Measurements from ENCODE around the gene TBX1. TPM values are rescaled to one million over a fixed set of nuclear protein-coding genes. Genes with fewer than 3 reads are reported as not detected.

Gene TBX1
- total and polyA plus RNA-seq, 2 of the 8 experiments (the other 6 are each of a cell fraction or from before 2014, with no cell fraction given): 0.28 TPM; not detected in 1

GRCh38 chr22:19762568-19763457 is 2.2 kb downstream of the TBX1 start:
- Histone ChIP-seq H2BK120ac (replicated peaks; ENCODE audit: low read depth, low read length) (no peak overlapping the region), H3K4me3 (ENCODE audit: extremely low read depth in 1 of 4, insufficient read depth in 2 of 4, low read depth in 3 of 4, low read length in 4 of 4) (peak overlapping the region in 1 of 4 experiments; percentile 34; a peak in 3 of 8 replicates), H4K91ac (replicated peaks; ENCODE audit: insufficient read length, low read length) (peak overlapping the region; percentile 7), H3K9me3 (ENCODE audit: insufficient read depth in 2 of 2, low read depth in 1 of 2, low read length in 1 of 2) (no peaks in the 10 kb centered on the region), H3K18ac (ENCODE audit: extremely low read depth, low read length) (peak overlapping the region; percentile 87; the same call in 1 of the 2 replicates), H4K8ac (ENCODE audit: extremely low read depth, insufficient read depth, low read length) (peak overlapping the region; percentile 74), H3K27me3 (replicated peaks in 1 of 4; ENCODE audit: control insufficient read depth in 3 of 4, extremely low read depth in 1 of 4, insufficient read depth in 3 of 4, low read length in 3 of 4) (peaks cover 92 to 97% (median 95%) of the 10 kb centered on the region in 4 experiments), H4K5ac (ENCODE audit: insufficient read length, low read depth, low read length) (no peak overlapping the region), H3K4me1 (replicated peaks in 1 of 4; ENCODE audit: control insufficient read depth in 3 of 4, insufficient read depth in 4 of 4, low read length in 3 of 4) (peaks cover 0 to 56% (median 37%) of the 10 kb centered on the region in 4 experiments; a peak in 6 of 7 replicates), H4K20me1 (replicated peaks in 1 of 2; ENCODE audit: control insufficient read depth in 1 of 2, insufficient read depth in 2 of 2, low read length in 2 of 2) (peaks cover 19 to 40% of the 10 kb centered on the region in 2 experiments), H2BK5ac (ENCODE audit: low read depth, low read length) (peak overlapping the region; percentile 66; the same call in 1 of the 2 replicates), H2BK12ac (ENCODE audit: low read depth, low read length) (peak overlapping the region; percentile 94), H3K9ac (replicated peaks in 1 of 4; ENCODE audit: extremely low read depth in 1 of 4, low read depth in 3 of 4, low read length in 3 of 4) (no peak overlapping the region), H3K36me3 (ENCODE audit: control insufficient read depth in 2 of 4, insufficient read depth in 4 of 4, low read length in 3 of 4) (peaks cover 0 to 23% (median 0%) of the 10 kb centered on the region in 4 experiments; a peak in 1 of 8 replicates), H3K79me2 (ENCODE audit: control insufficient read depth in 1 of 2, insufficient read depth in 2 of 2, low read length in 2 of 2) (no peaks in the 10 kb centered on the region), H2BK20ac (ENCODE audit: low read length) (peak overlapping the region; percentile 93; the same call in 1 of the 2 replicates), H2AFZ (ENCODE audit: low read length) (no peak overlapping the region), H3K79me1 (ENCODE audit: low read depth, low read length) (no peaks in the 10 kb centered on the region), H2BK15ac (ENCODE audit: low read length) (peak overlapping the region; percentile 99; the same call in 1 of the 2 replicates), H2AK5ac (ENCODE audit: low read depth, low read length) (peak overlapping the region; percentile 40; the same call in 1 of the 2 replicates), H3K4ac (replicated peaks; ENCODE audit: insufficient read length, low read depth, low read length) (no peak overlapping the region), H3K4me2 (ENCODE audit: insufficient read depth in 1 of 2, low read depth in 2 of 2, low read length in 2 of 2) (peak overlapping the region; percentile 31 to 40), H3K23ac (ENCODE audit: insufficient read length) (no peak overlapping the region), H3K14ac (ENCODE audit: insufficient read length) (no peak overlapping the region), H3K27ac (ENCODE audit: low read depth, low read length) (no peak overlapping the region), H3K23me2 (ENCODE audit: low read depth, low read length) (peaks cover 4% of the 10 kb centered on the region; the same call in 1 of the 2 replicates), H3K56ac (replicated peaks; ENCODE audit: insufficient read length, low read depth, low read length) (no peak overlapping the region)
- no peak for FAIRE-seq
- peak in 1 of 2 experiments; percentile 72 for DNase-seq (ENCODE audit: low read depth in 1 of 2, low spot score in 2 of 2)
- TF ChIP-seq TAF7 (optimal IDR thresholded peaks at IDR 0.05; ENCODE audit: borderline replicate concordance, low read depth, low read length) (no peak), SUZ12 (IDR thresholded peaks at IDR 0.05; ENCODE audit: low read length) (peak; percentile 2), EGR1 (IDR thresholded peaks at IDR 0.05; ENCODE audit: borderline replicate concordance, low read depth, low read length) (no peak), RNF2 (IDR thresholded peaks at IDR 0.05; ENCODE audit: borderline replicate concordance, low read depth, low read length, missing control alignments, poor library complexity, severe bottlenecking) (peak; percentile 14)
- ChIA-PET CTCF (ENCODE audit: partially characterized antibody) (interaction anchor here (0.8 to 5.6 kb wide), 10 partner anchors 9 to 185 kb away, joined by 3 to 48 read pairs (median 6); partner anchors contain the start of gene GP1BB), POLR2A (ENCODE audit: partially characterized antibody) (interaction anchor here (0.8 to 1.1 kb wide), 4 partner anchors 9 to 41 kb away, joined by 3 to 7 read pairs (median 4); partner anchors contain the start of gene GP1BB)
- WGBS, 2 experiments (ENCODE audit: extremely low coverage in 1 of 2, insufficient coverage in 1 of 2, insufficient read length in 1 of 2, insufficient replicate concordance in 2 of 2, low coverage in 1 of 2, low lambda C conversion rate in 2 of 2, missing lambda C conversion rate in 1 of 2): 14% methylated on average over 34 of the region's 34 CpGs; no CpG with 5 or more reads in 1 of the 2 experiments
